Stimulated activated CD8-positive, alpha-beta memory T cell treated with anti-CD3 and anti-CD28 coated beads, Interleukin-4, amount 100 ng/mL, for 24 hours (primary cell): ENCODE data around the gene SLC25A26.

Experiments used
- DNase-seq: peaks from one replicate; pipeline ENCODE4 v3.0.0-alpha.2; 2020; ENCODE audit warnings: low read depth

SLC25A26 gene

DNA sequence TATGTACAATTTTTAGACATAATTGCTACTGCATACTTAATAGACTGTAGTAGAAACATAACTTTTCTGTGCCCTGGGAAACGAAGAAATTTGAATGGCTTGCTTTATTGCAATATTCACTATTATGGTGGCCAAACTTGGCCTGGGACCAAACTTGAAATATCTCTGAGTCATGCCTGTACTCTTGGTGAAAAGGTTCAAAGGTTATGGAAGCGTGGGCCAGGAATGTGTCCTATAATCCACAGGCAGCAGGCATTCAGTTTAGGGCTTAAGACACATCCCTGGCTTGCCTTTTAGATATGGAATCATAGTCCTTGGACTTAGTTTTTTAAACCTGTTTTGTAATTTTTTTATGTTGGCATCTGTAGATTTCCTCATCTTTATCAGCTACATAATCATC, 155.8 kb downstream of the SLC25A26 start:
- no peak for DNase-seq

DNA sequence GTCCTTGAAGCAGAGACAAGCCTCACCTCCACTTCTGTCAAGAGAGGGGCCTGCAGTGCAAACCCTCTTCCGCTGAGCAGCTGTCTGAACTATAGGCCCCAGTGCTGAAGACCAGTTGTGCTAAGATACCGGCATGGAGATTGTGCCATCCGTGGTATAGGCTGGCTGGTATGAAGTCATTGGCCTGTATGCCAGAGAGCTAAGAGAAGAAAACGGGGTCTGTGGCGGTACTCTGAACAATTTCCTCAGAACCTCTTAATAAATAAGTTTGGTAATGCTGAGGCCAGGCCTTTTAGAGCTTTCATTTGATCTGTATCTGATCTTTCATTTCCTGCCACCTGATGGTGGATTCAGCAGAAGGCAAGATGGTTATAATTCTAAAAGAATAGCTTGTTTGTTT, 157.0 kb downstream of the SLC25A26 start:
- DNase-seq: no peak

DNA sequence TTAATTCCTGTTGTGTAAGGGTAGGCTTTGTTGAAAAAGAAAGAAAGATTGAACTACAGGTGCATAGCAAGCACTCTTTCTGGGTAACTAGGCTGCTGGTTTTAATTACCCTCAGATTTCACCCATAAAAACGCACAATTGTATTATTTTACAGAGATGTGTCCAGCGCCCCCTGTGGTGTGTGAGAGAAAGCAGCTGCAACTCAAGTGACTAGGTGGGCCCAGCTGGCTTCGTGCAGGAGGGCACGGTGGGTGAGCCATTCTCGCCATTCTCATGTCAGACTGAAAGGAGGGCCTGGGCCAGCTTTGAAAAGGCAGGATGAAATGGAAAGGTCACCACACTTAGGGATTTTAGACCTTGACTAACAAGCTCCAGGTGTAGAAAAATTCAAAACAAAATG, 157.5 kb downstream of the SLC25A26 start:
- DNase-seq: no peak

DNA sequence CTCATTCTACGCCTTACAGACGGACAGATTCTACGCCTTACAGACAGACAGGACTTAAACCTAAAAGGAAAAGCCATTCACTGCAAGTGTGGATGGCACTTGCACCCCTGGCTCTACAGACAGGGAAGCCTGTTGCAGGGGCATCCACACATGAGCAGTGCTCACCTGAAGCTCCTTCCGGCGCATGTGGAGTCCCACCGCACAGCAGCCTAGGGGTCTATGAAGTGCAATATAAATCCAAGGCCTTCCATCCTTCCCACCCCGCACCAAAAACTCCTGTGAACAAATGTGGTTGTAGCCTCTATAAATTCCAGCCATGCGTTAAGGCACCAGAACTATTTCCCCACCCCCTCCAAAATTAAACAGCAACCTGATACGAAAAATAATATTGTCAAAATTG, 158.8 kb downstream of the SLC25A26 start:
- no peak for DNase-seq

DNA sequence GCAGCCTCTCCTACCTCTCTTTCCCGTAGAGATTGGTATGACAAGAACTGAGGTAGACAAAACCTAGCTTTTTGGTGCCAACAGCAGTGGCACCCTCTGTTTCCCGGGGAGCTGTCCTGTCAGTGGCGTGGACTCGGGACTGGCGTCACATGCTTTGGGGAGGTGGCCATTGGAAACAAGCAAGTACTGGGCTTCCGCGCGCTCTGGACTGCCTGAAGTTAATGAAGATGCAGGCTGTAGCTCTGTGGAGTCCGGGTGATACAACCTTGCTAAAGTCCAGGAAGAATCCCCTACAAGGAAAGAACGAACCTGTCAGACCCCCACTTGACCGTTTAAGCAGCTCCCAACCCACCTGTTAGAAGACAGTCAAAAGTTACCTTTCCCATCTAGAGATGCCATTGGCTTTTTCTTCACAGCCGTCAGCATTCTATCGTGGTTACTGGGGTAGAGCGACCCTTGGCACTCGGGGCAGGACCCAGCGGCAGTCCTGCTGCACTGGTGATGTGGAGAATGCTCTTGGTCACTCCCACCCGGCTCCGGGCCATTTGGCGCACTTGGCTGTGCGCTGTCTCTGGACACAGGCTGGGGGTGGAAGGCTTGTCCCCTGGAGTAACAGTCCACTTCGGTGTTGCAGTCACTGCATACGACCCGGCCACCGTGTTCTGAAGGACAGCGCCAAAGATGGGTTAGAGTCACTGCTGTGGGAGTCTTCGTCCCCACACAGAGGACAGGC, 159.6 kb downstream of the SLC25A26 start:
- no peak for DNase-seq

DNA sequence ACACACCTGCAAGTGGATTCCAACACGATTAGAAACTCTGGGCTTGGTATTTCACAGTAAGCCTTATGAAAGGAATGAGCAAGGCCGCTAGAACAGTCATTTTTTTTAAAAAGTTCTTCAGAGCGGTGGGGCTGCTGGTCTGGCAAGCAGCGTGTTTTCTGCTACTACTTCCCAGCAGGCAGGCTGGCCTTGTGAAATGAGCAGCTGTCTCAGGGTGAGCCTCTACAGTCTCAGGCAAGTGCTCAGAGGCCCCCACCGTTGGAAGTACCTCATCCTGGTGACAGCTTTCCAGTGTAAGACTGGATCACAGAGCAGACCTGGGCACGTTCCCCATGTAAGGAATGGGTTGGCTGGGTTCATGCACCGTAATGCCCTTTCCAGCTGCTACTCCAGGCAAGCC, 160.8 kb downstream of the SLC25A26 start:
- no peak for DNase-seq

DNA sequence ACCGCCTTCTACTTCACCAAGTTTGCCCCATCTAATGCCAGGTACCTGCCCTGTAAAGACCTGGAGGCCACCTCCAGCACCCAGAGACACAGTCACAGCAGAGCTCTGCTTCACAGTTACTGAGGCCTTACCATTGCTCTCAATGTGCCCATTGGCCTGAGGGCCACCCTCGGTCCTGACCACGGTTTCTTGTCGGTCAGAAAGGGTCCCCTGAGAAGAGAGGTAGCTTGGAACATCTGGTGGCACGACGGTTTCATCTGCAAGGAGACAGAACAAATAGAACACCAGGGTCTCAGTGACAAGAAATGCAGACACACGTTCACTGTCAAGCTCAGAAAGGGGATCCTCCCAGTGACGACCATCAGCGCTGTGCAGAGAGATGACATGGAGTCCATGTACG, 161.3 kb downstream of the SLC25A26 start:
- no peak for DNase-seq

DNA sequence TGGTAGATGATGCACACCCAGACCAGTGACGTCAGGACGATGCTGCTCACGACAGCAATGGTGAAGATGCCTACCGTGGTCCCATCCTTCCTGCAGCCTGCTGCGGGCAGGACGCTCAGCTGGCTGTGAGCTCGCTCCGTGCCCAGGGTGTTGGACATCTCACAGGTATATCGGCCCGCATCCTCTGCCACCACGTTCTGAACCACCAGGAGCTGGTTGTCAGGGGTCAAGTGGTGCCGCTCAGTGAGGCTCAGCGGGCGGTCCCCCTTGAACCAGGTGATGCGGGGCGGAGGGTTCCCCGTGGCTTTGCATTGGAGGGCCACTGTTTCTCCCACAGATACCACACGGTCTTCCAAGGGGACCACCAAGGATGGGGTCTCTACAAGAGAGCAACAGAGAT, 162.2 kb downstream of the SLC25A26 start:
- DNase-seq: no peak

DNA sequence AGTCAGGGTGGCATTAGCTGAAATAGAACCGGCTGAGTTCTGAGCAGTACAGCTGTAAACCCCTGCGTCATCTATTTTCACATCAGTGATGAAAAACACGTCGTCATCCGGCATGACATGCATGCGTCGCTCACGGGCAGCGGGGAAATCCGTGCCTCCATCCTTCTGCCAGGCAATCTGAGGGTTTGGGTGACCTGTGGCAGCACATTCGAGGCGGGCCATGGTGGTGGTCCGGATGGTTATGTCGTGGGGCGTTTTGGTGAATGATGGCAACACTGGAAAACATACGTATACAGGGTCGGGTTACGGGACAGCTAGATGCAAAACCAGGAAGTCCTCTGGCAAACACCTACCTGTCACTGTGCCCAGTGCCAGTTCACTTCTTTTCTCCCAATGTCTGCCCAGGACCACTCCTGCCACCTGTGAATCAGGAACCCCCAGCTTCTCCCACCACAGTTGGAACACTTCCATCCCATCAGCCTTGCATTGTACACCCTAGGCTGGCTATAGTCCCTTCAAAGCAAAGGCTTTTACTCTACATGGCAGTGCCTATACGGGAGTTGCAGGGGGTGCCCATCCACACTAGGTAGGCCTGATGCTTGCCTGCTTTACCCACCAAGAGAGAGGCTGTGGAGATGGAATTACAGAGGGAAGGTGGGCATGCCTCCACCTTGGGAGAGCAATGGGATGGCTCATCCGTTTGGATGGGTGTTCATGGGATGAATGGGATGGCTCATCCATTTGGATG, 163.4 kb downstream of the SLC25A26 start:
- no peak for DNase-seq

DNA sequence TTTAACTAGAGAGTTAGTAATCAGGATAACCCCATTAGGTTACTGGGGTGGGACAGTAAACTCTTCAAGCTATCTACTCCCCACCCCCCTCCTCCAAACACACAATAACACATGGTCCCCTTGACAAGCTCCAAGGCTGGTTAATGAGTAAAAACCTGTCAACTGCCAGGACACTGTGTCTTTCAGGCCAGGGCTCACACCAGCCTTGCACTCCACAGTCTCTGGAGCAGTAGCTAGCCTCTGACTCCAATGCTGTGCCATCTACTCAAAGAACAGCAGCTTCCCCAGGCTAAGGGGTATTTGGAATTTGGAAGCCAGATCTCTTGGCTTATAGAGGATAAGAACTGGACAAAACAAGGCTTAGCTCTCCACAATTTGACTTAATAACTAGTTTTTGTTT, 164.3 kb downstream of the SLC25A26 start:
- DNase-seq: no peak

DNA sequence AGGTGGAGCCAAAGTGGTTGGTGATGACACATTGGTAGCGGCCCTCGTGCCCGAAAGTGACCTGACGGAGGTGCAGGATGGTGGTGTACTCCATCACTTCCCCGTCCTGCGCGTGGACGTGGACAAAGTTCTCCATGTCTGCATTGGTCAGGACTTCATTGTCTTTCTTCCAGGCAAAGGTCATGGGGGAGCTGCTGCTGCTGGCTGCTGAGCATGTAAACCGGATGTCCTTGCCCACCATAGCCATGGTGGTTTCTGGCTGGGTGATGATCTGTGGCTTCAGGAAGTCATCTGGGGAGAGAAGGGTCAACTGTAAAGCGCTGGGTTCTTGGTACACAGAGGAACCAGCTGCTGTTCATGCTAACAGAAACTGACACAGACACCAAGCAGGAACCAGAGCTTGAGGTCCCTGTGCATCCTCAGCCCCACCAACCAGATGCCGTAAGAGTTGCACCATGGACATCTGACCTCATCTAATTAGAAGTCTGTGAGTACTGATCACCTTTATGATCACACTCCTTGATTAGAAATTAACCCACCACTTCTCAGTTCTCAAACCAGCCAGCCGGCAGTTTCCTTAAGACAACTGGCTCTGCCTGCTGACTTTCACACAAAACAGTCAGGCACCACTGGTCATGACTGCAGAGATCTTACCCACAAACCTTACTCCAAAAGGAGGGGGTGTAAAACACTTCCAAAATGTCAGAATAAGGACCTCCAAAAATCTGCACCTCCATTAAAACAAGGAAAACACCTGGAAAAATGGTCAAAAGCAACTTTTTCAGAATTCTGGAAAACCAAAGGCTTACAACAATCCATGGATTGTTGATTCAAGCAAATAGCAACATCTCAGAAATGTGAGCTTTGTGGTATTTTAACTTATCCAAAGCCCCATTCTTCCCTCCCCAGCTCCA, 165.5 kb downstream of the SLC25A26 start:
- no peak for DNase-seq

DNA sequence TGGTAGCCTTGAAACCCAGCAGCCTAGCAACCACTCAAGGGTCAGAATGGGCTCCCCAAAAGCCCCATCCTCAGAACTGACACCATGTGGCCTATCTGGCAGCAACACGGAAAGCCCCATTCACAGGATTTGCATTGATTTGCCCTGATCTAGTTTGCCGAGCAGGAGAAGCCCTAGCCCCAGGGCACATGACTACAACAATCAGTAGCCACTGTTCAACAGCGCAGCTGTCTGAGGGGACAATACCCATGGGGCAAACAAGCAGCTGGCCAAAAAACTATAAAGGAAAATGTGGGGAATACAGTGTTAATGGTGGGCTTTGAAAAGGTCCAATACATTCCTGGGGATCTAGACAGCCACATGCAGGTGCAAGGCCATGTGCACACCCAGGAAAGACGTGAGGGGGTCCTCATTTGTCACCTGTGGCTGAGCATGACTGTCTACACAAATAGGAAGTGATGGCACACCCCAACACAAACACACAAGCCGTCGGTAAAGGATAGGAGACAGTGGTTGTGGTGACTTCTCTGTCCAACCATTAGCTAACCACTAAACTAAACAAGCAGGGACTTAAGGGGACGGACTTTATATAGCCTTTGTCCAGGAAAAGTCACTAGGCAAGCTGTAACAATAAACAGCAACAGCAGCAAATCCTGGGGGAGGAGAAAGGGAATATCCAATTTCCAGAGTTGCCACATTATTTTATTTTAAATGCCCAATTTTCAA, 166.3 kb downstream of the SLC25A26 start:
- no peak for DNase-seq

DNA sequence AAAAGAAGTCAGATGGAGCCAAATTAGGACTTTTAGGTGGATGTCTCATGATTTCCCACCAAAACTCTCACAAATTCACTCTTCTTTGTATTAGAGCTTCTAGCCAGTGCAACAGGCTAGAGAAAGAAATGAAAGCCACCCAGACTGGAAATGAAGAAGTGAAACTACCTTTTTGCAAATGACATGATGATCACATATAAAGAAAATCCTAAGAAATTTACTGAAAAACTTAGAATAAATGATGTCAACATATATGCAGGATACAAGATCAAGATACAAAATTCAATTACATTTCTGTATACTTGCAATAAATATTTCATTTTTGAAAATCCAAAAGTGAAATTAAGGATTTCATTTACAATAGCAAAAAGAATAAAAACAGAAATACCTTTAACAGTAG, 169.2 kb downstream of the SLC25A26 start:
- no peak for DNase-seq

DNA sequence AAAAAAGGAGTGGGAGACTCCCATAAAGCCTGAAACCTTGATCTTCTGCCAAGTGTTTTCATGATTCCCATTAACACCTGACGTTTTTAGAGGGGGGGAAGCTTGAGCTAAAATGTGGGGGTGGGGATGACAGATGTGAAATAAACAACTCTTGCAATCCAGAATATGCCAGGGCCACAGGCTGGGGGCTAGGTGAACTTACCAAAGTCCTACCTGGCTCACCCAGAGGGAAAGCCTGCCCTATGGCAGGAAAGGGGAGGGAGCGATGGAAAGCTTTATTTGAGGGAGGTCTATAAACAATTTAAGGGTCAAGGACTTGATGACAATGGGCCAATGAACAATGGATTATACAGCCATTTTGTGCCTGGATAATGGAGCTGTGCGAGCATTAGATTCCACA, 171.7 kb downstream of the SLC25A26 start:
- no peak for DNase-seq

DNA sequence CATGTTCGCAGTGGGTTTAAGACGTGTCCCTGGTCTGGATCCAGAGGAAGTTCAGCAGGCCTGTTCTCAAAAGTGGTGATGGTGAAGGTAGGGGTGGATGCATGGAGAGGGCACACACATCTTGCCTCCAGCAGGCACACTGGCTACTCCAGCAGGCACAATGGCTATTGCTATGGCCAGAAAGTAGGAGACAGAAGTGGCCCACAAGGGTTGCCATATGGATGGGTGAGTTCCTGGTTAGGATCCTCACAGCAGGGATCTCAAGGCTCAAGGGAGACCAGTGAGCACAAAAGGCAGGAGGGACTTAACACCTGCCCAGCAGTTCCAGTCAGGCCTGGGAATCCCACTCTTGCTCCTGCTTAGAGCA, 172.1 kb downstream of the SLC25A26 start:
- DNase-seq: no peak

DNA sequence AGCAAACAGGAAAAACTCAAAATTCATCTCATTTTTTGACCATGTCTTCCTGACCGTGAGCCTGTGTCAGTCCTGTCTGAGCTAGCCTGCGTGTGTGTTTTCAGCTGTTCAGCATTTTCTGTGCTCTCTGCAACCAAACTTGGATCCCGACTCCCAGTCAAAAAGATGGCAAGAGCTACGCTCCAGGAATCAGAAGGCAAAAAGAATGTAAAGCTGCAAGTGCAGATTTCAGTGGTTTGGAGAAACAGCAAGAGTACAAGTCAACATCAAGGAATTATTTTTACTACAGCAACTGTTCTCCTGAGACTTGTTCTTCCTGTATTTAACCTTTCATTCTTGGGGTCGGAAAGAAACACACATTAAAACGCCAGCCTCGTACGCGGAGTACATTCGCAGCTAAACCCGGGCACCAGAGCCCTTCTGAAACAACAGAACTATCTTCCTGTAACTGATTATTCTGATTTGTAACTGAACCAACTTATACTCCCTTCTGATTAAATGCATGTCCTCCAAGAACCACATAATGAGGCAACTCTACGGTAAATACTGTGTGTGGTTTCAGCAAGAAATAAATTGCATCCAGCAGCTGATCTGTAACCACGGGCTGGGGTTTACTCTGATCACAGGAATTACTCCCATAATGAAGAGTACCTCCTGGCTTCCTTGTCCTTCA, 172.7 kb downstream of the SLC25A26 start:
- no peak for DNase-seq

DNA sequence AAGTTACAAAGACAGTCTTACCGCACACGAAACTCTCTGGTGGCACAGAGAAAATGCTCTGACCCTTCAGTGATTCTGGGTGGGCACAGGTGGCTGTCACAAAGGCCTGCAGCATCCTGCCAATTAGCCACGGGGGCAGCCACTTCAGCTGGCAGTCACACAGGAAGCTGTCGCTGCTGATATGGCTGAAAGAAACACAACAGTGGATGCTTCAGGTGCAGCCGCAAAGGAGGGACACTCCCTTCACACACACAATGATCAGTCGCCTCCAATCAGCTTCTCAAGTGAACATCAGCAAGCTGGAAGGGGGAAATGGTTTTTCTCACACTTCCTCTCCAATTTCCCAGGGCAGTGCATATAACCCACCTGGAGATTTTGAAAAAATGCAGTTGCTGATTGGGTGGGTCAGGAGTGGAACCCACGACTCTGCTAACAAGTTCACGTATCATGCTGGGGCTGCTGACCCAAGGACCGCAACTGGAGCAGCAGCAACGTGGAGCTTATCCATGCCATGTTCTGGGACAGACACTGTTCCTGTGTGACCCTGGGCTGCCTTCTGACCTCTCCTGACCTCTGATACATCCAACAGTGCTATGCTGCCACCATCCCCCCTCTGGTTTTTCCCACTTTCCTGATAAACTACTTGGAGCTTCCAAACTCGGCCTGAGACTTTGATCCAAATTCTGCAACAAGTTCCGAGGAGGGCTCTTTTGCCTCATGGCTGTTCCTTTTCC, 173.4 kb downstream of the SLC25A26 start:
- DNase-seq: no peak

DNA sequence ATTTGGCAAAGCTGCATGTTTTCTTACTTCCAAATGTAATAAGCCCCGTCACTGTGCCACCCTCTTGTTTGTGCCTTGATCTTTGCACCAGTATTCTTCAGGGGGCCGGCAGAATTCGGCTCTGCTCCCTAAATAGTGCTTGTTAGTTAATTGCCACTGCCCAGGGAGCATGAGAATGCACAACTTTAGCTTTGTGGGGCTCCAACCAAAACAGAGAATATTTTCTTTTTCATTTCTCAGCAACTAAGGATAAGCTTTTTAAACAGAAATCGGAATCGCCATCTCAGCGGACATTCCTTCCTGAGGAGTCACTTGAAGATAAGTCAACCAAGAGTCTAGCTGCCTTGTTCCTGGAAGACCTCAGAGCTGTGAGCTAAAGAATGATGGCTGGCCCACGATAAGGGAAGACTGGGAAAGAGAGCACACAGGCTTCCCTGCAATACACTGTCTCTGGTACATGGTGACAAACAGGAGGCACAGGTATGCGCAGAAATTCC, 174.0 kb downstream of the SLC25A26 start:
- no peak for DNase-seq

DNA sequence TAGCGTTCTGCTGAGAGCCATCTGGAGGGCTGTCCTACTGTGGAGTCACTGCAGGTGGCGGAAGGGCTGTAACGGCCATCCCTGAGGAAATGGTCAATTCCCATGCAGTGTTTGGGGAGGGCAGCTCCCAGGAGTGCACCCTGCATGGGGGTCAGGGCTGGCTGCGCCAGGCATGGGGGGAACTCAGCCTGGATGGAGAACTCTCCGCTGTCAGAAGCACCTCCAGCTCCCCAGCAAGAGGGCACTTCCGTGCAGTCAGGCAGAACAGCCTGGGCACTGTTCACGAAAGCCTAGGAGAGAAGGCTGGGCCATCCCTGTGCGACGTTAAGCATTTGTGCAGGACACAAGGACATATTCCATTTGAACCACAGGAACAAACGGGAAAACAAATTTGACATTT, 174.8 kb downstream of the SLC25A26 start:
- DNase-seq: no peak

DNA sequence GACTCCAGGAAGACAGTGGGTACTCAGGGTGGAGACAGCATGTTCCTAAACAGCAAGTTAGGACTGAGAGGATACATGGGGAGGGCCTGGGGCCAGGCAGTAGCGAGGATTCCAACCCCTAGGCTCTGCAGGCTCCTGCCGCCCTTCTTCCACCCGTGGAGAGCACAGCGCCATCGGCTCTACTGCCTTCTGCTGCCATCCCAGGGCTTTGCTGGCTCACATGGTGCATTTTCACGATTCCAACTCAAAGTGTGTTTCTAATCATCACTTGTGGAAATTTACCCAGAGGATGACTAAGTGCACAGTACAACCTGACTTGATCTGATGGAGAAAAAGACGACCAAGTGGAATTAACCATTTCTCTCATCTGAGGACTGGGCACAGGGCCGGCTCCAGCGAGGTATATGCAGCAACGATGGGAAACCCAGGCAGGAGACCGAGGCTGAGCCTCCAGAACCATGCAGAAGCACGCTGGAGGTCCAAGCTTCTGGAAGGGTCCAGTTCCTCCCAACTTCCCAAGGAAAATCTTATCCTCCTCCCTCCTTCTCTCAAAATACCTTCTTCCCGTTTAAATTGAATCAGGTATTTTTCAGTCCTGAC, 175.5 kb downstream of the SLC25A26 start:
- no peak for DNase-seq
